HG03097 (cell line): ENCODE data around the gene RELL1.

Experiments used
- ATAC-seq: cut with Tn5 transposase; IDR thresholded peaks from one replicate; pipeline ENCODE4 v1.9.1; 2021; ENCODE audit not compliant: unreplicated experiment, low FRiP score

Gene RELL1

DNA sequence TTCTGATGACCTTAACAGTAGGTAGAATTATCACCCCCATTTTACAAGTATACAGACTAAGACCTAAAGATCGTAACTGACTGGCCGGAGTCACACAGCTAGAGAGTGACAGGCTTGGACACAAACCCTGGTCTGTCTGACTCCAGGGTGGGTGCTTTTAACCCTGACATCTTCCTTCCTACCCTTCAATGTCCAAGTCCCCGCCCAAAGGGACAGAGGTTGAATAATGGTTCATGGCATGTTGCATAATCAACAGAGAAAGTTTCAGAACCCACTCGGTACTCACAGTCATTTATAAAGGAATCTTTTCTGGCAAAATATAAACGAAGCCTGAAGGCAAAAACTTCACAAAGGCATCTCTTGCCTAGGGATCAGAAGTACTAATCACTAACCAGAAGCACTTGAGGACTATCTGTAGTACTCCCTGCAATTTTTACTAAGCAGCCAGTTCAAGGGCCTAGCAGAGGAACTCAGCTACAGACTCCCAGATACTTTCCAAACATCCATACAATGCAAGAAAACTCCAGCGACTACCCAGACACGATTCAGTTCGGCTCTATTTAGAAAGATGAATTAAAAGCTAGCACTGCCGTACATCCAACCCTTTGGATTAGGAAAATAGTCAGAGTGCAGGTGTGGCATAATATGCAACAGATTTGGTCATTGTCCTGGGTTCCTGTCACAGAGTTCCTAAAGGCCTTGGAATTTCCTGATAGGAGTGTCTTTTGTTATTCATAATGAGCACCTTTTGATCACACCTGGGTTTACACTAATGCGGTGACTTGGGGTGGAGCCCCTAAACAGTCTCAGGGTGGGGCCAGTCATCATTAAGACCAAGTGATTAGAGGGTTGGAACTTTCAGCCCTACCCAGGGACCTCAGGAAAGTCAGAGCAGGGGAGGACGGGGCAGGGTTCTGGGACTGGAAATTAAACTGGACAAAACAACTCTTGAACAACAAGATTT lies 44.0 kb downstream of the RELL1 start:
- ATAC-seq: no peak

DNA sequence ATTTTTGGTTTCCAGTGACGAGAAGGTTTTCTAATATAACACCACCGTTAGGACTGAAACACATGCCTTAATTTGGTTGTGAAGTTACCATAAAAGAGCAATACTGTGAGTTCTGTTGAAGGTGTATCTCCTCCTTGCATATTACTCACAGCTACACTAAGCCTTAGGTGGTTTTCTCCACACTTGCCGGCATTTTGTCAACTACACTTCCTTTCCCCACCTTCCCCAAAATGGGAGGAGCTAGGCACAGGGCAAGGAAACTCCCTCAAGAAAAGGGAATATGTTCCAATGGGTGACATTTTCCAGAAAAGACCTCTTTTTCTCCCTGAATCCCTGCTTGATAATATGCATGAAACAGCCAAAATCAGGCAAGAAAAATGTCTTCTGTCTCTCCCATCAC lies 44.8 kb downstream of the RELL1 start:
- ATAC-seq: no peak

DNA sequence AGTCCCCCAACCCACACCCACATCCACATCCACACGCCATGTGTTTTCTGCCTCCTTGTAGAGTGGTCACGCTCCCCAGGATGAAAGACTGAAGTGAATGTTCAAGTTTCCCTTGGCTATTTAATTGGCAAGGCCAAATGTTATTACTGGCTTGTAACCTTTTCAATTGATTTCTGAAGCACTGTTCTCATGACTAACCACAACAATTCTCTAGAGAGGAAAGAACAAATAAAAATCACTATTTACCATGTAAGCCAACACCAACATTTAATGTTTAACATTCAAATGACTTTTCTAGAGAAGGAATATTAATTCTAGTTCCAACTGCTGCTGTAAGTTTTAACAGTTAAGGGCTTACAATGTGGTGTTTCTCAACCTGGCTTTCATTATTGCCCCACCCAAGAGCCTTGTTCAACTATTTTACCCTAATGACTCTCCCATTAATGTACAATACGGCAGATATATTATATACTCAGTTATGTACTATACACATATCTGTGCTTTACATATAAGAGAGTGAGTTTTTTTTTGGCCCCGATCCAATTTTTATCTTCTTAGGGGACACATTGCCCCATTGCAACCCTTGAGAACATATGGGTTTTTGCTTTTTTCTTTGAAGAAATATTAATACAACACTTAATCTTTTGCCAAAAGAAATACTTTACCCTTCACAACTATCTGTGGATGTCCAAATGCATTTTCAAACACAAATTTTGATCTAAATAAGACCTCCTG lies 46.5 kb downstream of the RELL1 start:
- ATAC-seq: no peak

DNA sequence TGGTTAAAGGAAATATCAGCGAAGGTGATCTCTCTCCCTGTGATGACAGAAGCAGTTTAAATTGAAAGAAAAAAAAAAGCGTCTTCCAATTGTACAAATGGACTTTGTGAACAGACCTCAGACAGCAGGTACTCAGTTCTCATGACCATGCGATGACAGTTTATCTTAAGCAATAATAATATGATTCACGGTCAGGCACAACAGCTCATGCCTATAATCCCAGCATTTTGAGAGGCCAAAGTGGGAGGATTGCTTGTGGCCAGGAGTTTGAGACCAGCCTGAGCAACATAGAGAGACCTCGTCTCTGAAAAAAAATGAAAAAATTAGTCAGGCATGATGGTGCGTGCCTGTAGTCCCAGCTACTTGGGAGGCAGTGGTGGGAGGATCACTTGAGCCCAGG lies 51.0 kb downstream of the RELL1 start:
- no peak for ATAC-seq

DNA sequence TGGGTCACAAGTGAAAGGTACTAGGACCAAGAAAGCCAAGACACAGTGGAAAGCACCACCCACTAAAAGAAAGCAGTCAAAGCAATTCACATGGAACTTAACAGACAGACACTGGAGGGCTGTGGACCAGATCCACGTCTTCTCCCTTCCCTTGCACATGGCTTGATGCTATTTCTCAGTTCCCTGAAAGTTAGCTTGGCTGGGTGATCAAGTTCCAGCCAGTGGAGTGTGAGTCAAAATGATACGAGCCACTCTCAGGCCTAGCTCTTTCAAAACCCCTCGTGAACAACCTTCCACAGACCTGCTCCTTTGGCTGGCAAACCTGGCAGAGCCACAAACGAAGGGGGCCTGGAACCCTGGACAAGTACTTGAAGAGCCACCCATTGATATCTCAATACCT lies 52.0 kb downstream of the RELL1 start:
- ATAC-seq: no peak

DNA sequence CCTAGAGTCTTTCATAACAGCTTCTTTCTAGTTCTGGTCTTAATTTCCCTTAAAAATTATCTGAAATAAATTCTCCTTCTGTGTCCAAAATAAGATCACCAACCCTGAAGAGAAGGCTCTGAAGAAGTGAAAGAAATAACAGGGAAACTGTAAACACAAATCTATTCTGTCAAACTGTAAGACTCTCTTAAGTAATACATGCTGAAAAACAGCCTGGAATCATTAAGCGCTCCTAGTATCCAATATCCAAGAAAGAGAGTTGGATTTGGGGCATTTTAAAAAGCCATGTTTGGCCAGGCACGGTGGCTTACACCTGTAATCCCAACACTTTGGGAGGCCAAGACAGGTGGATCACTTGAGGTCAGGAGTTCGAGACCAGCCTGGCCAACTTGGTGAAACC lies 53.3 kb downstream of the RELL1 start:
- ATAC-seq: no peak

DNA sequence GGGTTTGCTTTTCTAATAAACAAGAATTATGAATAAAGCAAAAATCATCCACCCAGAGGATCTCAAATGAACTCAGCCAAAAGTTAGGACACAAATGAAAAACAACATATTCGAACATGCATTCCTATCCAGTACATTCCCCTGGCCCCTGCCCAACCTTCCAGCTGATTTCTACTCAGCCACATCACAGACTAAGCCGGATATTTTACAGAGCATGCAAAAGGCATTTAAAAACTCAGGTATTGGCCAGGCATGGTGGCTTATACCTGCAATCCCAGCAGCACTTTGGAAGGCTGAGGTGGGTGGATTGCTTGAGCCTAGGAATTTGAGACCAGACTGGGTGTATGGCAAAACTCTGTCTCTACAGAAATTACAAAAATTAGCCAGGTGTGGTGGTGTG lies 54.6 kb downstream of the RELL1 start:
- ATAC-seq: no peak

DNA sequence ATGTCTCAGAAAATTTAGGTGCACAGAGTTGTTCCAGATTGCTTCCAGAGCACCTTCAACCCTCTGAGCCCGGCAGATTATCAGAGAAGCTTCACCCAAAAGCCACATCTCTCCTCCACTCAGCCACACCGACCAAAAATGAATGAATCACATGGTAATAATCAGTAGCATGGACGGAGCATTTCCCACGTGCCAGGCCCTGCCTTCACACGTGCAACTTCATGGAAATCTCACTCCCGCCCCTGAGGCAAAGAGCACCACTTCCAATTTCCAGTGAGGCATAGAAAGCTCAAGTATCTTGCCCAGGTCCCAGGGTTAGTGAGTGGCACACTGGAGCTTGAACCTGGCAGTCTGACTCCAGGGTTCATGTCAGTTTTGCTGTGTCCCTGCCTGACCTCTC lies 56.5 kb downstream of the RELL1 start:
- no peak for ATAC-seq

DNA sequence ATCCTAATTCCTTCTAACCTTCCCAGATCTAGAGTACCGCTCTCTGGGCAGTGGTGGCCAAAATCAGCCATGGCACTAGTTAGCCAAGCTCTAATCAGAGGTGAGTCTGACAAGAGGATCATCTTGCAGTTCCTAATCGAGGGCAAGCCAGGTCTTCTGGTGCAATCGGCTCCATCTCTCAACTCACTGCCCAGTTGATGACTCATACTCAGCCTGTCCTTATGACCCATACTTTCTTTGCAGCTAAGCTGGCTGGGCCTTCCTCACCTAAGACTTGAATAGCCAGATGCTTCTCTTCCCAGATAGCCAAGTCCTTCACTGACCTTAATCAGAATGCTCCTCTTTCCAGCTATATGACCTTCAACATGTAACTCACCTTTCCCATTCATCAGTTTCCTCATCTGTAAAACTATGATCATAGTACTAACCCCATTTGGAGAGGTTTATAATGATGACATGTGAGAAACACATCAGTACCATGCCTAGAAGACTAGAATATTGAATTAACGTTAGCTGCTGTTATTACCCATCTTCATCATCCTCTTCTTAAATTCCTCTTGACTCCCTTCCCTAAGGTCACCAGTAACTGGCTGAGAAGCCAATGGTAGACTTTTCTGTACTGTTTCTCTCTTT lies 57.1 kb downstream of the RELL1 start:
- no peak for ATAC-seq

GRCh38 chr4:37627263-37627662 lies 58.9 kb downstream of the RELL1 start:
- no peak for ATAC-seq

GRCh38 chr4:37625499-37625898 lies 60.7 kb downstream of the RELL1 start:
- ATAC-seq: no peak

- no peak for ATAC-seq
These were observed 62.2 kb downstream of the RELL1 start for GRCh38 chr4:37623940-37624339.

DNA sequence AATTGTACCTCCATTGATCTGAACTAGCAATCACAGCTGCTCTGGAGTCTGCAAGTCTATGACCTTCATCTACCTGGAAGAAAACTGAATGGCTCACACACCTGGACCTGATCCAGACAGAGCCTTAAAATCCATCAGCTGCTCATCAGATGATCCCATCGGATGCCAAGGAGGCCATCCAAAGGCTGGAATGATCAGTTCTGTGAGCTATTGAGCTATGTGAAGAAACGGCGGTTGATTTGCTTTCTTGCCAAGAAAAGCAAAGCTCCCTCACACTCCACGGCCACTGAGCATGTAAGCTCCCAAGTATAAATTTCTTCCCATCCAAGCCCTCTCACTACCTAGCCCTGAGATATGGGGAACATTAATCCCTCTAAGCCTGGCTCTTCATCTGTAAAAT lies 63.1 kb downstream of the RELL1 start:
- no peak for ATAC-seq

DNA sequence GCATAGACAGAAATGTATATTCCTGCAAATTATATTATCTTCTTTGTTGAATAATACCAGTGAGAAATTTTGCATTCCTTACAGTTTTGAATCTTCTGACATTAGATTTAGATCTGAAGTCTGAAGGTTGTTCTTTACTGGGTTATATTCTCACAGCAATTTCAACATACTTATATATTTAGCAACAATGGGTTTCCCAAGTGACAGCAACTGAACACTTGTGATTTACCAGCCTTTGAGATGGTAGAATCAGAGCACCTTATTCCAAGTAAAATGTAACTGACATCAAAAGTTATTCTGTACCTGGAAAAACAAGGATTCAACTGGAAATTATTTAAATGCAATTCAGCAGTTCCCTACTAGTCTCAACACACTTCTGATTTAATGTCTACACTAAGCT lies 66.0 kb downstream of the RELL1 start:
- ATAC-seq: no peak

DNA sequence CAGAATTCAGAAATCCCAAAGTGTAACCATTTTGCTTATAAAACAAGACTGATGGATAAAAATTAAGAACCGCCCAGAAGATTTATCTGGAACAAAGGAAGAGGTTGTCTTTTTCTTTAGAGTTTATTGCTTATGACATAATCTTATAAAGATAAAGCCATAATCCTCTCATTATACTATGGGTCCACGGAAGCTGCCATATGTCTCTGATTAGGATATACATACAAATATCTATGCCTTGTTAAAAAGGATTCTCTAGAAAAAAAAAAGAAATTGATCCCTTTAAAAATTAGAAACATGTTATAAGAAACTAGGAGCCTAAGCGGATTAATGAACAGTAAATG lies 70.5 kb downstream of the RELL1 start:
- no peak for ATAC-seq

- no peak for ATAC-seq
These were observed 71.0 kb downstream of the RELL1 start for GRCh38 chr4:37615059-37615719.

- no peak for ATAC-seq
These were observed 73.4 kb downstream of the RELL1 start for GRCh38 chr4:37612811-37613210.

DNA sequence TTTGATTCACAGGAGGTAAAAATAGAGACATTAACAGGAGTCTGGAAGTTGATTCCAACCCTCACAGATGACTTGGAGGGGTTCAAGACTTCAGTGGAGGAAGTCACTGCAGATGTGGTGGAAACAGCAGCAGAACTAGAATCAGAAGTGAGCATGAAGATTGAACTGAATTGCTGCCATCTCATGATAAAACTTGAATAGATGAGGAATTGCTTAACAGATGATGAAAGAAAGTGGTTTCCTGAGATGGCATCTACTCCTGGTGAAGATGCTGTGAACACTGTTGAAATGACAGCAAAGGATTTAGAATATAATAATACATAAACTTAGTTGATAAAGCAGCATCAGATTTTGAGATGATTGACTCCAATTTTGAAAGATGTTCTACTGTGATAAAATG lies 76.5 kb downstream of the RELL1 start:
- no peak for ATAC-seq

DNA sequence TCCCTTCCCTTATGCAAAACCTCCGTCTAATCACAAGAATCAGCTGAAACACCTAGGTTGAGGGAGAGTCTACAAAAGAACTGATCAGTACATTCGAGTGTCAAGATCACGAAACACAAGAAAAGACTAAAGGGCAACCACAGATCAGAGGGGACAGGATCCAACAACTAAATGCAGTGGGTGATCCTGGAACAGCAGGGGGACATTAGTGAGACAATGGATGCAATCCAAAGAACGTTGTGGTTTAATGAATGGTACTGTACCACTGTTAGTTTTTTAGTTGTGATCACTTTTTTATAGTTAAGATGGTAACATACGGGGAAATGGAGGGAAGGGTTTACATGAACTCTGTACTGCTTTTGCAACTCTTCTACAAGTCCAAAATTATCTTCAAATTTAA lies 79.2 kb downstream of the RELL1 start:
- ATAC-seq: no peak

GRCh38 chr4:37605843-37606565 lies 80.2 kb downstream of the RELL1 start:
- ATAC-seq: no peak
